Endothelial cell (in vitro differentiated cells): ENCODE data around the gene CROCC. TPM values are rescaled to one million over a fixed set of nuclear protein-coding genes. Genes with fewer than 3 reads are reported as not detected.

ENCODE experiments used
- DNase-seq: peaks from one replicate; pipeline ENCODE4 v3.0.0; 2021; ENCODE audit warnings: low spot score
- H3K27ac Mint-ChIP-seq: one replicate; pipeline ENCODE4 v1.8.0; 2021; ENCODE audit warnings: mixed read lengths, inconsistent platforms; ENCODE audit not compliant: unreplicated experiment
- H3K27me3 Mint-ChIP-seq: one replicate; pipeline ENCODE4 v1.8.0; 2021; ENCODE audit warnings: mild to moderate bottlenecking, moderate library complexity, mixed read lengths, inconsistent platforms; ENCODE audit not compliant: unreplicated experiment
- H3K36me3 Mint-ChIP-seq: one replicate; pipeline ENCODE4 v1.8.0; 2021; ENCODE audit warnings: mild to moderate bottlenecking, low read depth, mixed read lengths, inconsistent platforms; ENCODE audit not compliant: unreplicated experiment
- H3K4me1 Mint-ChIP-seq: one replicate; pipeline ENCODE4 v1.8.0; 2021; ENCODE audit warnings: mild to moderate bottlenecking, mixed read lengths, inconsistent platforms; ENCODE audit not compliant: unreplicated experiment
- H3K4me3 Mint-ChIP-seq: one replicate; pipeline ENCODE4 v1.8.0; 2021; ENCODE audit warnings: mild to moderate bottlenecking, mixed read lengths, inconsistent platforms; ENCODE audit not compliant: unreplicated experiment
- H3K9me3 Mint-ChIP-seq: one replicate; pipeline ENCODE4 v1.8.0; 2021; ENCODE audit warnings: mixed read lengths, inconsistent platforms; ENCODE audit not compliant: unreplicated experiment
- total RNA-seq: library from RNA; stranded (reverse); fragmentation: NEBNext Ultra II Directional; extraction: Animal tissue kit (Norgen Biotek cat#: 25700); gene quantifications from one replicate; pipeline ENCODE4 v1.2.1, GENCODE V29; 2021; ENCODE audit not compliant: unreplicated experiment
- TF ChIP-seq, protein P1 (sequence below): fragments of 200-600 bp; sonication (generic); IDR thresholded peaks from one replicate; pipeline ENCODE4 v1.5.0; 2021; ENCODE audit warnings: antibody characterized with exemption; ENCODE audit not compliant: unreplicated experiment

Gene CROCC
- total RNA-seq, 1 donor from 2014 or later, result 38.9 TPM

- no peak for DNase-seq
- H3K4me1 Mint-ChIP-seq, result no peaks in the 10 kb centered on the region
- peaks cover 17% of the 10 kb centered on the region for H3K36me3 Mint-ChIP-seq
- no peak overlapping the region for H3K4me3 Mint-ChIP-seq
- H3K9me3 Mint-ChIP-seq, result no peaks in the 10 kb centered on the region
- peaks cover 7% of the 10 kb centered on the region for H3K27me3 Mint-ChIP-seq
- H3K27ac Mint-ChIP-seq, result no peak overlapping the region
- TF ChIP-seq, protein P1, sequence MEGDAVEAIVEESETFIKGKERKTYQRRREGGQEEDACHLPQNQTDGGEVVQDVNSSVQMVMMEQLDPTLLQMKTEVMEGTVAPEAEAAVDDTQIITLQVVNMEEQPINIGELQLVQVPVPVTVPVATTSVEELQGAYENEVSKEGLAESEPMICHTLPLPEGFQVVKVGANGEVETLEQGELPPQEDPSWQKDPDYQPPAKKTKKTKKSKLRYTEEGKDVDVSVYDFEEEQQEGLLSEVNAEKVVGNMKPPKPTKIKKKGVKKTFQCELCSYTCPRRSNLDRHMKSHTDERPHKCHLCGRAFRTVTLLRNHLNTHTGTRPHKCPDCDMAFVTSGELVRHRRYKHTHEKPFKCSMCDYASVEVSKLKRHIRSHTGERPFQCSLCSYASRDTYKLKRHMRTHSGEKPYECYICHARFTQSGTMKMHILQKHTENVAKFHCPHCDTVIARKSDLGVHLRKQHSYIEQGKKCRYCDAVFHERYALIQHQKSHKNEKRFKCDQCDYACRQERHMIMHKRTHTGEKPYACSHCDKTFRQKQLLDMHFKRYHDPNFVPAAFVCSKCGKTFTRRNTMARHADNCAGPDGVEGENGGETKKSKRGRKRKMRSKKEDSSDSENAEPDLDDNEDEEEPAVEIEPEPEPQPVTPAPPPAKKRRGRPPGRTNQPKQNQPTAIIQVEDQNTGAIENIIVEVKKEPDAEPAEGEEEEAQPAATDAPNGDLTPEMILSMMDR, result no peak
Observed at GRCh38 chr1:17001760-17002523, 80.2 kb downstream of the CROCC start.

DNA sequence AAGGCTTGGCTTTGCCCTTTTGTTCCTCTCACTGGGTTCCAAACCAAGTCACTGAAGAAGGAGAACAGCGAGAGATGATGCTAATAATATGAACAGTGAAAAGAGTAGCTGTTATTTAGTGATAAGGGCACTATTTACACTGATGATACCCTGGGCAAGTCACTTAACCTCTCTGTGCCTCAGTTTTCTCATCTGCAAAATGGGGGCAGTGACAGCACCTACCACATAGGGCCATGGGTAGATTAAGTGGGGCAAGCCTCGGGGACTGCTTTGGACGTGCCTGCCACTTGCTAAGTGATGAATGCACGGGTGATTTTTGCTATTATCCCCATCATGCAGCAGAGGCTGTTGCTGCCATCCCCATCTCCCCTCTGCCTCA is 80.8 kb downstream of the CROCC start:
- Mint-ChIP-seq H3K27me3 (peaks cover 7% of the 10 kb centered on the region), H3K4me1 (no peaks in the 10 kb centered on the region), H3K36me3 (peaks cover 17% of the 10 kb centered on the region), H3K9me3 (no peaks in the 10 kb centered on the region), H3K27ac (no peak overlapping the region), H3K4me3 (no peak overlapping the region)
- no peak for DNase-seq
- TF ChIP-seq, protein P1, result no peak

DNA sequence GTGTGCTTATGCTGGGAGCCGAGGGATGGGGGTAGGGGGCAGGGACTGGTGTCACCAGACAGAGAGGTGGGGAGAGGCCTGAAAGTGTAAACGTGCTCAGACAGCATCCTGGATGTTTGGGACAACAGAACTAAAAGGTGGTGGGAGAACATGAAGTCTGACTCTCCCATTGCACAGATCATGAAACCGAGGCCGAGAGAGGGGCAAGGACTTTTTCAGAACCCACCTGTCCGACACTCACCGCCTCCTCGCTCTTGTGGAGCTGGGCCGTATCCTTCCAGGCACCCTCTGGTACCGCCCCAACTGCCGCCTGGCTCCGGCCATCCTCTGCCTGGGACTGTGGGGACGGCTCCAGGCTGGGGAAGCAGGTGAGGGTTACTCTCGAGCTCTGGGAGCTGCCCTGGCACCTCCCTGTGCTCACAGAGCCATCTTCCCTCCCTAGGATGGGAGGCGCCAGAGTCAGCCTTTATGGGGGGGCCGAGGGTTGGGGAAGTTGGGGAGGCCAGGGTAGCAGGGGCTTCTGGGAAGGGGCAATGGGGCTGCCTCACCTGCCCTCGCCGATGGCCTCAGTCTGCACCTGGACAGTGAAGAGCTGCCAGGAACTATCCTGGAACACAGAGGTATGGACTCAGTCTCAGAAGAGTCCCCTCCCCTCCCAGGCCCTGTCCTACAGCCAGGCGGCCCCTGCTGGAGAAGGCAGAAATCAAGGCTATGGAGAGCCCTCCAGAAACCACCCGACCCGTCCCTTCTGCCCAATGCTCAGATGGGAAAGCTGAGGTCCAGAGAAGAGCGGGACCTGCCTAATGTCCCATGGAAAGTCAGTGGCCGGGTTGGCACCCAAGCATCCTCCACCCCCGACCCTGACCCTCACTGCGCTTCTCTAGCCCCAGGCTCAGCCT is 83.0 kb downstream of the CROCC start:
- no peak overlapping the region for H3K27ac Mint-ChIP-seq
- TF ChIP-seq, protein P1, result no peak
- H3K4me1 Mint-ChIP-seq, result no peaks in the 10 kb centered on the region
- peaks cover 9% of the 10 kb centered on the region for H3K27me3 Mint-ChIP-seq
- DNase-seq, result no peak
- H3K9me3 Mint-ChIP-seq, result no peaks in the 10 kb centered on the region
- no peak overlapping the region for H3K4me3 Mint-ChIP-seq
- H3K36me3 Mint-ChIP-seq, result peaks cover 5% of the 10 kb centered on the region

GRCh38 chr1:17005365-17005740 is 83.6 kb downstream of the CROCC start:
- no peak overlapping the region for H3K27ac Mint-ChIP-seq
- H3K4me3 Mint-ChIP-seq, result no peak overlapping the region
- H3K27me3 Mint-ChIP-seq, result peaks cover 9% of the 10 kb centered on the region
- peaks cover 5% of the 10 kb centered on the region for H3K36me3 Mint-ChIP-seq
- TF ChIP-seq, protein P1, result no peak
- peaks cover 3% of the 10 kb centered on the region for H3K4me1 Mint-ChIP-seq
- no peaks in the 10 kb centered on the region for H3K9me3 Mint-ChIP-seq
- no peak for DNase-seq

DNA sequence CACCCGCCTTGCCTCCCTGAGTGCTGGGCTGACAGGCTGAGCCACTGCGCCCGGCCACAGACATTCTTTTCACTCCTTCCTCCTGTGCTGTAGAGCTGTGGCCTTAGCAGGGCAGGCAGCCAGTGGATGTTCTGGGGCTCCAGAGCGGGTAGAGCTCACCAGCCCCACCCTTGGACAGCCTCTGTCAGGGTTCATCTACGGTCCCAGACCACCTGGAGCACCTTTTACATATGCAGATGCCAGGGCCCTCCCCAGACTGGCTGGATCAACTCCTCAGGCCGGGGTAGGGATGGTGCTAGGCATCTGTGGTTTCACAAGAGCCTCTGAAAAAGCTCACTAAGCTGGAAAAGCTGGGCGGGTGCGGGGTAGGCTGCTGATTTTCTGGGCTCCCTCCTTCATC is 85.4 kb downstream of the CROCC start:
- H3K27me3 Mint-ChIP-seq, result peaks cover 6% of the 10 kb centered on the region
- H3K9me3 Mint-ChIP-seq, result no peaks in the 10 kb centered on the region
- H3K4me3 Mint-ChIP-seq, result no peak overlapping the region
- no peak overlapping the region for H3K27ac Mint-ChIP-seq
- TF ChIP-seq, protein P1, result no peak
- DNase-seq, result no peak
- peaks cover 10% of the 10 kb centered on the region for H3K4me1 Mint-ChIP-seq
- H3K36me3 Mint-ChIP-seq, result peaks cover 5% of the 10 kb centered on the region
